Loucy (cell line): ENCODE data around the gene ALK.

Experiments used
- H2AFZ ChIP-seq: fragments of 200-600 bp; sonication (generic); 2 replicates; pipeline ENCODE4 v1.6.0; 2016; ENCODE audit warnings: antibody characterized with exemption, mild to moderate bottlenecking, low read length, moderate library complexity
- H3F3A ChIP-seq: fragments of 200-600 bp; 2 replicates; pipeline ENCODE4 v1.6.0; 2016; ENCODE audit warnings: antibody characterized with exemption, low read depth, mild to moderate bottlenecking
- H3K27me3 ChIP-seq: fragments of 200-600 bp; sonication (generic); 2 replicates; pipeline ENCODE4 v1.6.1; 2014; ENCODE audit warnings: low read length, mild to moderate bottlenecking; ENCODE audit not compliant: insufficient read depth, poor library complexity, severe bottlenecking
- H3K36me3 ChIP-seq: fragments of 200-600 bp; sonication (generic); 2 replicates; pipeline ENCODE4 v1.6.1; 2016; ENCODE audit warnings: low read length; ENCODE audit not compliant: insufficient read depth
- H3K4me1 ChIP-seq: fragments of 200-600 bp; sonication (generic); 2 replicates; pipeline ENCODE4 v1.5.1; 2014; ENCODE audit warnings: low read length, mild to moderate bottlenecking; ENCODE audit not compliant: insufficient read depth, poor library complexity, severe bottlenecking
- H3K4me2 ChIP-seq: fragments of 200-600 bp; sonication (generic); 2 replicates; pipeline ENCODE4 v1.6.0; 2014; ENCODE audit warnings: antibody characterized with exemption, low read length, low read depth, mild to moderate bottlenecking; ENCODE audit not compliant: poor library complexity, severe bottlenecking
- H3K4me3 ChIP-seq: fragments of 200-600 bp; sonication (generic); 2 replicates; pipeline ENCODE4 v1.5.1; 2014; ENCODE audit warnings: low read length, mild to moderate bottlenecking, mixed read lengths; ENCODE audit not compliant: poor library complexity, severe bottlenecking
- H3K79me2 ChIP-seq: fragments of 200-600 bp; sonication (generic); 2 replicates; pipeline ENCODE4 v1.6.1; 2014; ENCODE audit warnings: low read length; ENCODE audit not compliant: insufficient read depth
- H3K9ac ChIP-seq: fragments of 200-600 bp; sonication (generic); 2 replicates; pipeline ENCODE4 v1.6.0; 2014; ENCODE audit warnings: mild to moderate bottlenecking, low read depth, low read length, moderate library complexity; ENCODE audit not compliant: poor library complexity, severe bottlenecking
- H3K9me2 ChIP-seq: fragments of 200-600 bp; sonication (generic); replicated peaks from 2 replicates; pipeline ENCODE4 v1.6.1; 2016; ENCODE audit warnings: low read depth, low read length, mixed read lengths
- H3K9me3 ChIP-seq: fragments of 200-600 bp; sonication (generic); 2 replicates; pipeline ENCODE4 v1.6.1; 2014; ENCODE audit warnings: mild to moderate bottlenecking, antibody characterized with exemption, low read length, low read depth; ENCODE audit not compliant: insufficient read depth
- H4K20me1 ChIP-seq: fragments of 200-600 bp; sonication (generic); 2 replicates; pipeline ENCODE4 v1.6.0; 2014; ENCODE audit warnings: antibody characterized with exemption, low read length, mild to moderate bottlenecking; ENCODE audit not compliant: insufficient read depth, poor library complexity, severe bottlenecking
- CTCF ChIP-seq: fragments of 200-600 bp; sonication (generic); conservative IDR thresholded peaks from 2 replicates; pipeline ENCODE4 v1.5.1; 2014; ENCODE audit warnings: mild to moderate bottlenecking, antibody characterized with exemption, low read length
- EZH2phosphoT487 ChIP-seq: fragments of 200-600 bp; IDR thresholded peaks from 2 replicates; pipeline ENCODE4 v1.6.1; 2018; ENCODE audit warnings: antibody characterized with exemption, mild to moderate bottlenecking, moderate library complexity, borderline replicate concordance

Gene ALK

DNA sequence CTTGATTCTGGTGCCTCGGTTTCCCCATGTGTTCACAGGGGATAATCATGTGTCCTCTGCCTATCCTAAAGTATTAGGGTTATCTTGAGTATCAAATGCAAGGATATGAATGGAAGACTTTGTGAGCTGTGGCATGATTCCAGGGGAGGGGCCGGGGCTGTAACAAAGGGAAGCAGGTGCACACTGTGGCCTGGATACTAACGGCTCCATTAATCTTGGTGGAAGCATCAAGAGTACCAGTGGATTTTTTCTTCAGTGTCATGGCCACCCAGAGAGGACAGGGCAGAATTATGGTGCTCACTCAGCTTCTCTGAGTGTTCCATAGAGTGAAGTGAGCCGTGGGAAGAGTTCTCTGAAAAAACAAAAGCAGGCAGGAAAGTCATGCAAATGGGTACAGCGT, 320.1 kb downstream of the ALK start:
- H4K20me1 ChIP-seq: no peaks in the 10 kb centered on the region
- no peaks in the 10 kb centered on the region for H3K36me3 ChIP-seq
- no peak overlapping the region for H3K4me3 ChIP-seq
- TF ChIP-seq CTCF (no peak), EZH2phosphoT487 (no peak)
- no peak overlapping the region for H3K4me2 ChIP-seq
- H3K79me2 ChIP-seq: no peaks in the 10 kb centered on the region
- H3K9me2 ChIP-seq: no peaks in the 10 kb centered on the region
- H2AFZ ChIP-seq: no peak overlapping the region
- H3K9ac ChIP-seq: no peak overlapping the region
- no peaks in the 10 kb centered on the region for H3K9me3 ChIP-seq
- H3K27me3 ChIP-seq: no peaks in the 10 kb centered on the region
- H3K4me1 ChIP-seq: peaks cover 9% of the 10 kb centered on the region
- H3F3A ChIP-seq: no peaks in the 10 kb centered on the region

DNA sequence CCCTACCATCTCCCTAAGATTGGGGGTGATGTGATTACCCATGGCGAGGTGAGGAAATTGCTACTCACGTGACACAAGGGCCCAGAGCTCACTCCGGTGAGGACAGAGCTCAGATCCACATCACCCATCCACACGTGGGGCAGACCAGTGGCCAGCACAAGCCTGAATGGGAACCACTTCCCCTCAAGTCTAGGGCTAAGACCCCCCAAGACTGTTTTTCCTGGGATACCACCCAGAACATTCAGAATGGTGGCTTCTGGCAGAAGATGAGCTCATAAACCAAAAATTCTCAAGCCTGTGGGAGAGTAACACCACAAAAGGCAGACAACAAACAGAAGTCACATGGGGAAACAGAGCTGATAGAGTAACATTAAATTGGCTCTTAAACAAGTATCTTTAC, 321.4 kb downstream of the ALK start:
- no peaks in the 10 kb centered on the region for H3K4me1 ChIP-seq
- no peak for TF ChIP-seq CTCF
- no peaks in the 10 kb centered on the region for H3K79me2 ChIP-seq
- no peak overlapping the region for H3K4me3 ChIP-seq
- H3F3A ChIP-seq: no peaks in the 10 kb centered on the region
- H3K9ac ChIP-seq: no peak overlapping the region
- H3K4me2 ChIP-seq: no peak overlapping the region
- H3K27me3 ChIP-seq: no peaks in the 10 kb centered on the region
- no peaks in the 10 kb centered on the region for H3K9me2 ChIP-seq
- no peaks in the 10 kb centered on the region for H3K9me3 ChIP-seq
- no peaks in the 10 kb centered on the region for H3K36me3 ChIP-seq
- H4K20me1 ChIP-seq: no peaks in the 10 kb centered on the region
- no peak overlapping the region for H2AFZ ChIP-seq

DNA sequence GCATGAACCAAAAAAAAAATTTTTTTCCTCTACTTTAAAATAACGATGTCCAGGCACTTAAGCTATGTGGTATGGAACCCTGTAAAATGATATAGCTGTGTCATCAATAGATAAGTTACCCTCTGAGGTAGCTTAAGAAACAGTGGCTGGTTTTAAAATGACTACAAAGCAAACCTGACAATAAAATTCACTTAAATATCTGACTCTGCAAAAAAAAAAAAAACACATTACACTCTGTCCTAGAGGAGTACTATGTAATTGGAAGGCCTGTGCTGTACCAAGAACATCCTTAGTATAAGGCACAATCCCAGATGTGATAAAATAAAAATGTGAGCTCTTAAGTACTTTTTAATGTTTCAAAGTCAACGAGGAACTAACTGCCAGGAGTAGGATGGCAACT, 322.4 kb downstream of the ALK start:
- no peaks in the 10 kb centered on the region for H3K9me2 ChIP-seq
- no peak overlapping the region for H2AFZ ChIP-seq
- no peak overlapping the region for H3K4me2 ChIP-seq
- no peaks in the 10 kb centered on the region for H3K27me3 ChIP-seq
- H3K9ac ChIP-seq: no peak overlapping the region
- no peaks in the 10 kb centered on the region for H3K36me3 ChIP-seq
- H3K4me3 ChIP-seq: no peak overlapping the region
- no peaks in the 10 kb centered on the region for H3F3A ChIP-seq
- no peaks in the 10 kb centered on the region for H3K4me1 ChIP-seq
- no peaks in the 10 kb centered on the region for H3K79me2 ChIP-seq
- TF ChIP-seq CTCF (no peak), EZH2phosphoT487 (no peak)
- H4K20me1 ChIP-seq: no peaks in the 10 kb centered on the region
- no peaks in the 10 kb centered on the region for H3K9me3 ChIP-seq
